ENCODE measurements around the gene PROSER3. TPM values are rescaled to one million over a fixed set of nuclear protein-coding genes. Genes with fewer than 3 reads are reported as not detected.

PROSER3 gene
- total and polyA plus RNA-seq, 2 experiments from 2014 or later = 12.2 to 26.5 TPM

- Histone ChIP-seq H3K4me3 (no peak overlapping the region), H3K9me2 (replicated peaks; ENCODE audit: insufficient read depth) (no peaks in the 10 kb centered on the region), H3K36me3 (replicated peaks; ENCODE audit: insufficient read depth, low read depth) (no peaks in the 10 kb centered on the region), H3K79me2 (no peaks in the 10 kb centered on the region), H3K4me1 (ENCODE audit: insufficient read depth) (no peaks in the 10 kb centered on the region), H3K9me3 (ENCODE audit: low read depth) (no peaks in the 10 kb centered on the region), H3K4me2 (no peak overlapping the region), H3K27me3 (no peaks in the 10 kb centered on the region), H4K20me1 (ENCODE audit: insufficient read depth, poor library complexity, severe bottlenecking) (no peaks in the 10 kb centered on the region), H3K27ac (no peak overlapping the region), H2AFZ (no peak overlapping the region)
- TF ChIP-seq EZH2 (IDR thresholded peaks at IDR 0.05; ENCODE audit: borderline replicate concordance) (no peak), EZH2phosphoT487 (IDR thresholded peaks at IDR 0.05; ENCODE audit: low read depth, severe bottlenecking, unreplicated experiment) (no peak), CTCF (IDR thresholded peaks at IDR 0.05; ENCODE audit: poor library complexity) (no peak)
- WGBS (ENCODE audit: low lambda C conversion rate, missing lambda C conversion rate) = 91% methylated on average over 17 of the region's 19 CpGs
- no peak for DNase-seq (ENCODE audit: low spot score)
Observed at GRCh38 chr19:35727956-35728706, 29.8 kb upstream of the PROSER3 start.

DNA sequence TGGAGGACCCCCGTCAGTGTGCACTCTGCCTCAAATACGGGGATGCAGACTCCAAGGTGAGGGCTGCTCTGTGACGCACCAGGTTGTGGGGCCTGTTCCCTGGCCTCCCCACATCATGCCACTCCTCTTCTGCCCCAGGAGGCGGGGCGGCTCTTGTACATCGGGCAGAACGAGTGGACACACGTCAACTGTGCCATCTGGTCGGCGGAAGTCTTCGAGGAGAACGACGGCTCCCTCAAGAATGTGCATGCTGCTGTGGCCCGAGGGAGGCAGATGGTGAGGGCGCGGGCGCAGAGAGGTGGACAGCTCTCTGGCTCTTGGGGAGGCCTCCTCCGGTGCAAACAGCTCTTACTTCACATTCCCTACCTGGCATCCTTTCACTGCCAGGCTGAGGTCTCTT, 29.0 kb upstream of the PROSER3 start:
- Histone ChIP-seq H3K4me3 (no peak overlapping the region), H4K20me1 (ENCODE audit: insufficient read depth, poor library complexity, severe bottlenecking) (no peaks in the 10 kb centered on the region), H3K9me2 (replicated peaks; ENCODE audit: insufficient read depth) (no peaks in the 10 kb centered on the region), H3K9me3 (ENCODE audit: low read depth) (no peaks in the 10 kb centered on the region), H3K27ac (no peak overlapping the region), H3K4me1 (ENCODE audit: insufficient read depth) (no peaks in the 10 kb centered on the region), H3K79me2 (no peaks in the 10 kb centered on the region), H3K27me3 (no peaks in the 10 kb centered on the region), H2AFZ (no peak overlapping the region), H3K36me3 (replicated peaks; ENCODE audit: insufficient read depth, low read depth) (no peaks in the 10 kb centered on the region), H3K4me2 (no peak overlapping the region)
- DNase-seq (ENCODE audit: low spot score) = no peak
- no peak for TF ChIP-seq EZH2 (IDR thresholded peaks at IDR 0.05; ENCODE audit: borderline replicate concordance)
- no peak for TF ChIP-seq CTCF (IDR thresholded peaks at IDR 0.05; ENCODE audit: poor library complexity)
- no peak for TF ChIP-seq EZH2phosphoT487 (IDR thresholded peaks at IDR 0.05; ENCODE audit: low read depth, severe bottlenecking, unreplicated experiment)
- 97% methylated on average over 18 of the region's 18 CpGs for WGBS (ENCODE audit: low lambda C conversion rate, missing lambda C conversion rate)

DNA sequence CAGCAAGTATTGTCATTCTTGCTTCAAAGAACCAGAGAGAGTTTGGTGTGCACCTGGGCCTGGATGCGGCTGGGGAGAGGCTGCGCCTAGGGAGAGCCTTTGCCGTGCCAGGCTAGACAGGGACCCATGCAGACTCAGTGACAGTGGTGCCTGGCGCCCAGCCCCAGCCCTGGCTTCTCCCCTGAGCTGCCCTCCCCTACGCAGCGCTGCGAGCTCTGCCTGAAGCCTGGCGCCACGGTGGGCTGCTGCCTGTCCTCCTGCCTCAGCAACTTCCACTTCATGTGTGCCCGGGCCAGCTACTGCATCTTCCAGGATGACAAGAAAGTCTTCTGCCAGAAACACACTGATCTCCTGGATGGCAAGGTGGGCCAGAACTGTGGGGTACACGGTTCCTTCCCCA, 28.2 kb upstream of the PROSER3 start:
- H3K27me3 ChIP-seq = no peaks in the 10 kb centered on the region
- H3K79me2 ChIP-seq = no peaks in the 10 kb centered on the region
- no peaks in the 10 kb centered on the region for H3K9me2 ChIP-seq (replicated peaks; ENCODE audit: insufficient read depth)
- H3K4me1 ChIP-seq (ENCODE audit: insufficient read depth) = no peaks in the 10 kb centered on the region
- no peaks in the 10 kb centered on the region for H4K20me1 ChIP-seq (ENCODE audit: insufficient read depth, poor library complexity, severe bottlenecking)
- H3K27ac ChIP-seq = no peak overlapping the region
- no peak overlapping the region for H3K4me3 ChIP-seq
- no peaks in the 10 kb centered on the region for H3K9me3 ChIP-seq (ENCODE audit: low read depth)
- no peak overlapping the region for H3K4me2 ChIP-seq
- TF ChIP-seq EZH2phosphoT487 (IDR thresholded peaks at IDR 0.05; ENCODE audit: low read depth, severe bottlenecking, unreplicated experiment) (no peak), CTCF (IDR thresholded peaks at IDR 0.05; ENCODE audit: poor library complexity) (no peak), EZH2 (IDR thresholded peaks at IDR 0.05; ENCODE audit: borderline replicate concordance) (no peak)
- no peak overlapping the region for H2AFZ ChIP-seq
- no peaks in the 10 kb centered on the region for H3K36me3 ChIP-seq (replicated peaks; ENCODE audit: insufficient read depth, low read depth)
- no peak for DNase-seq (ENCODE audit: low spot score)
- 87% methylated on average over 11 of the region's 11 CpGs for WGBS (ENCODE audit: low lambda C conversion rate, missing lambda C conversion rate)
